Activated naive CD8-positive, alpha-beta T cell treated with anti-CD3 and anti-CD28 coated beads, Interleukin-2, amount 50 U/mL, for 24 hours (primary cell): ENCODE results near the gene ECM2.
A peak's percentile ranks its signal among the peaks of the same experiment; 100 is the strongest.

Source experiments
- ATAC-seq: fragments of 150-1000 bp; cut with Tn5 transposase; one replicate; pipeline ENCODE4 v1.10.0; 2021
- DNase-seq: peaks from one replicate; pipeline ENCODE4 v3.0.0; 2021
- H3K27ac Mint-ChIP-seq: one replicate; pipeline ENCODE4 v1.8.0; 2021; ENCODE audit warnings: mild to moderate bottlenecking, mixed read lengths
- H3K27me3 Mint-ChIP-seq: one replicate; pipeline ENCODE4 v1.8.0; 2021; ENCODE audit warnings: mixed read lengths
- H3K36me3 Mint-ChIP-seq: one replicate; pipeline ENCODE4 v1.8.0; 2021; ENCODE audit warnings: low read depth, mixed read lengths
- H3K4me1 Mint-ChIP-seq: one replicate; pipeline ENCODE4 v1.8.0; 2021; ENCODE audit warnings: mixed read lengths
- H3K4me3 Mint-ChIP-seq: one replicate; pipeline ENCODE4 v1.8.0; 2021; ENCODE audit warnings: mild to moderate bottlenecking, moderate library complexity, mixed read lengths
- H3K9me3 Mint-ChIP-seq: one replicate; pipeline ENCODE4 v1.8.0; 2021; ENCODE audit warnings: mixed read lengths

Gene ECM2

DNA sequence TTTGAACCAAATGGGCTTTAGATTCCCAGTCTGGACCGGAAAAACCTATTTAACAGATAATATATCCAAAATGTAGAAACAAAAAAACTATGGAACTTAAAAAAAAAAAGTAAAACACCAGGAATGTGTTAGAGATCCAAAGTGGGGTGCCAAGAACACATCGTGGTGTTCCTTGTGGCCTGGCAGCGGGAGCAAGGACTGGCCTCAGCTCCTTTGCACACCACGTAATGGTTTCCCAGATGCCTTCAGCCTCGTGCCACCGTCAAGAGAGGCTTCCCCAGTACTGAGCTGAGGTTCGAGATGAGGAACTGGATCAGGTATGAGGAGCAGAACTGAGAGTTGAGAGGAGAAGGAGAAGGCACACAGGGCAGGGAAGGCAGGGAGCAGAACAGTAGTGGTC lies 57.0 kb downstream of the ECM2 start:
- no peak for ATAC-seq
- Mint-ChIP-seq H3K9me3 (no peaks in the 10 kb centered on the region), H3K27ac (no peak overlapping the region), H3K36me3 (no peaks in the 10 kb centered on the region), H3K27me3 (no peaks in the 10 kb centered on the region), H3K4me3 (no peak overlapping the region), H3K4me1 (peaks cover 6% of the 10 kb centered on the region)
- DNase-seq: no peak

DNA sequence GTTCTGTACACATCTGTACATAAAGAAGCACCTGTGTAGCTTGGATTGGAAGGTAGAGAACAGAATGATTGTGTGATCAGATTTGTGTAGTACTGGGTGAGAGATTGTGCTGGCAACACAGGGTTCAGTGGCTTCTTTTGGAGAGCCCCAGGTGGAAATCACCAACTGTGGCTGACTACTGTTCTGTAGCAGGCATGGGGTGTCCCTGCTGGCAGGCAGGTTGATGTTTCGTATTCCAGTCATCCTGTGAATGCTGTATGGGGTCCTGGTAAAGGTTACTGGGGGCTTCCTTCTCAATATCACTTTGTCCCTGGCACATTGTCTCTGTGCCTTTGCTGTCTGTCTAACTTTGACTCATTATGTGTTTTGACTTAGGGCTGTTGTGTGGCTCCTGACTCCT lies 58.8 kb downstream of the ECM2 start:
- Mint-ChIP-seq H3K4me1 (peaks cover 6% of the 10 kb centered on the region), H3K27me3 (no peaks in the 10 kb centered on the region), H3K27ac (no peak overlapping the region), H3K4me3 (no peak overlapping the region), H3K36me3 (no peaks in the 10 kb centered on the region), H3K9me3 (no peaks in the 10 kb centered on the region)
- ATAC-seq (peak; percentile 59), DNase-seq (no peak)

GRCh38 chr9:92474587-92474986 lies 61.2 kb downstream of the ECM2 start:
- H3K4me1 Mint-ChIP-seq: no peaks in the 10 kb centered on the region
- ATAC-seq: no peak
- H3K4me3 Mint-ChIP-seq: no peak overlapping the region
- no peaks in the 10 kb centered on the region for H3K27me3 Mint-ChIP-seq
- no peaks in the 10 kb centered on the region for H3K36me3 Mint-ChIP-seq
- no peak for DNase-seq
- H3K27ac Mint-ChIP-seq: no peak overlapping the region
- no peaks in the 10 kb centered on the region for H3K9me3 Mint-ChIP-seq

DNA sequence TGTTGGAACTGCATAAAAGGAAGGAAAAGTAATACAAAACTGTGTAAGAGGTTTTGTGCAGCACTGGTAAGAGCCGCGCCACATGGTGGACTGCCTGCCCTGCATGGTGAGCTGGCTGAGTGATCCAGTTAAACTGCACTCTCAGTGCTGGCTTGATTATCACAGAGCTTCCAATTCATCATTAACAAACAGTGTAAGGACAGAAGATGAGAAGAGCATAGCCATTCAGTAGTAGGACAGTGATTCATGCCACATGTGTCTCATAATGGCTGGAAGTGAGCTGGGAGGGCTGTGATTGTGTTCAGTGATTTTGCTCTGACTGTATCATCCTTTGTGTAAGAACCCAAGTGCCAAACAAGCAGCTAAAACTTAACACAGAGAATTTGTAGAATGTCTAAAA lies 67.6 kb downstream of the ECM2 start:
- Mint-ChIP-seq H3K27ac (no peak overlapping the region), H3K27me3 (no peaks in the 10 kb centered on the region), H3K9me3 (no peaks in the 10 kb centered on the region), H3K36me3 (no peaks in the 10 kb centered on the region), H3K4me3 (no peak overlapping the region), H3K4me1 (no peaks in the 10 kb centered on the region)
- ATAC-seq: no peak
- no peak for DNase-seq

GRCh38 chr9:92467511-92467910 lies 68.3 kb downstream of the ECM2 start:
- Mint-ChIP-seq H3K27ac (no peak overlapping the region), H3K4me1 (no peaks in the 10 kb centered on the region), H3K36me3 (no peaks in the 10 kb centered on the region), H3K4me3 (no peak overlapping the region), H3K27me3 (no peaks in the 10 kb centered on the region), H3K9me3 (no peaks in the 10 kb centered on the region)
- ATAC-seq (no peak), DNase-seq (no peak)

GRCh38 chr9:92467041-92467440 lies 68.7 kb downstream of the ECM2 start:
- Mint-ChIP-seq H3K36me3 (no peaks in the 10 kb centered on the region), H3K27me3 (no peaks in the 10 kb centered on the region), H3K27ac (no peak overlapping the region), H3K9me3 (no peaks in the 10 kb centered on the region), H3K4me3 (no peak overlapping the region), H3K4me1 (no peaks in the 10 kb centered on the region)
- DNase-seq: no peak
- no peak for ATAC-seq

- Mint-ChIP-seq H3K9me3 (no peaks in the 10 kb centered on the region), H3K27me3 (no peaks in the 10 kb centered on the region), H3K27ac (no peak overlapping the region), H3K36me3 (no peaks in the 10 kb centered on the region), H3K4me3 (no peak overlapping the region), H3K4me1 (no peaks in the 10 kb centered on the region)
- no peak for DNase-seq
- ATAC-seq: no peak
Observed at GRCh38 chr9:92463984-92464383, 71.8 kb downstream of the ECM2 start.

DNA sequence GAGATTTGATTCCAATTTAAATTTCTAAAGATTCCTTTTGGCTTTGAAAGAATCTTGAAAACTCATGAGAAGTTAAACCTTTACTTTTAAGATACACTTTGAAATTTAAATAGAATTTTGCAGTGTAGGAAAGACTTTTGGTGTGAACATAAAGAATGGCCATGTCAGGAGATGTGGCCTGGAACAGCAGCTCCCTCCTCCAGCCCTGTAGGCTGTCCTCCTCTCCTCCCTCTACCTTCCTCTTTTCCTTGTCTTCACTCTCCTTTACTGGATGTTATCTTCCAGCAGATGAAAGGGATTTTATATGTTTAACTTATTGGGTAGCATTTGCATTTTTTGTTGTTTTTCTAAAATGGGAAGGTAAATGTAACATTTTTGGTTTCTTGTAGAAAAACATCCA lies 72.4 kb downstream of the ECM2 start:
- Mint-ChIP-seq H3K36me3 (no peaks in the 10 kb centered on the region), H3K27ac (no peak overlapping the region), H3K27me3 (no peaks in the 10 kb centered on the region), H3K9me3 (no peaks in the 10 kb centered on the region), H3K4me1 (no peaks in the 10 kb centered on the region), H3K4me3 (no peak overlapping the region)
- DNase-seq (no peak), ATAC-seq (no peak)

GRCh38 chr9:92457576-92457975 lies 78.2 kb downstream of the ECM2 start:
- H3K27me3 Mint-ChIP-seq: no peaks in the 10 kb centered on the region
- no peak overlapping the region for H3K4me3 Mint-ChIP-seq
- H3K9me3 Mint-ChIP-seq: no peaks in the 10 kb centered on the region
- H3K36me3 Mint-ChIP-seq: no peaks in the 10 kb centered on the region
- H3K27ac Mint-ChIP-seq: no peak overlapping the region
- ATAC-seq: no peak
- no peak for DNase-seq
- H3K4me1 Mint-ChIP-seq: no peaks in the 10 kb centered on the region

DNA sequence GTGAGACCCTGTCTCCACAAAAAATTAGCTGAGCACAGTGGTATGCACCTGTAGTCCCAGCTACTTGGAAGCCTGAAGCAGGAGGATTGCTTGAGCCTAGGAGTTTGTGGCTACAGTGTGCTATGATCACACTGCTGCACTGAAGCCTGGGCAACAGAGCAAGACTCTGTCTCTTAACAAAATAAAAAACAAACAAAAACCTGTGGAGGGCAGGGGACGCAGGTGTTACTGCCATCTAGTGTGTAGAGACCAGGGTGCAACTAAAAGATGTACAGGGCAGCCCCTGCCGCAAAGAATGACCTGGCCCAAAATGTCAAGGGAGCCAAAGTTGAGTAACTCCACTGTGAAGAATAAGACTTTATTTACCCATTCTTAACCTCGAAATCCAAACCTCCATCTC lies 80.6 kb downstream of the ECM2 start:
- no peaks in the 10 kb centered on the region for H3K27me3 Mint-ChIP-seq
- H3K36me3 Mint-ChIP-seq: no peaks in the 10 kb centered on the region
- H3K4me1 Mint-ChIP-seq: no peaks in the 10 kb centered on the region
- DNase-seq (no peak), ATAC-seq (no peak)
- H3K4me3 Mint-ChIP-seq: no peak overlapping the region
- H3K9me3 Mint-ChIP-seq: no peaks in the 10 kb centered on the region
- H3K27ac Mint-ChIP-seq: no peak overlapping the region

DNA sequence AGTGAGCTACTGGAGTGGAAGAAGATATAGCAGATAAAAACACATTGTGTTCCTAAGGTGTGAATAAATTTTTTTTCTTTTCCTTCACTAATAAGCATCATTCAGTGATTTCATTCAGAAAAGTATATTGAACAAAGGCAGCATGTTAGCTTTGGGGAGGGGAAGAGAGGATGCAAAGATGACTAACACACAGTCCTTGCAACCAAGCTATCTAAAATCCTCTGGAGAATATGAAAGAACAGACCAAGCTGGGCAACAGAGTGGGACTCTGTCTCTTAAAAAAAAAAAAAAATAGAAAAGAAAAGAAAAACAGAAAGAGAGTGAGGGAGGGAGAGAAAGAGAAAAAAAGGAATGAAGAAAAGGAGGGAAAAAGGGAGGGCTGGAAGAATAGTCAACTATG lies 89.3 kb downstream of the ECM2 start:
- Mint-ChIP-seq H3K27me3 (no peaks in the 10 kb centered on the region), H3K4me3 (no peak overlapping the region), H3K9me3 (no peaks in the 10 kb centered on the region), H3K27ac (no peak overlapping the region), H3K4me1 (no peaks in the 10 kb centered on the region), H3K36me3 (no peaks in the 10 kb centered on the region)
- DNase-seq: no peak
- no peak for ATAC-seq
